Fibroblast of villous mesenchyme (primary cell): ENCODE measurements around the gene FAM229A. TPM values are rescaled to one million over a fixed set of nuclear protein-coding genes. Genes with fewer than 3 reads are reported as not detected.

Experiments
- DNase-seq: peaks from one replicate; pipeline ENCODE4 v3.0.0-alpha.2; 2010; ENCODE audit warnings: low read depth
- H3K4me3 ChIP-seq: 2 replicates; pipeline ENCODE4 v1.5.1; 2011; ENCODE audit warnings: low read depth, mild to moderate bottlenecking, low read length
- total RNA-seq: library from RNA; depleted of rRNA; stranded (reverse); fragments of >200 nt; gene quantifications from 2 replicates; pipeline ENCODE4 v1.2.3, GENCODE V29; 2012
- TF ChIP-seq, protein P1 (sequence below): IDR thresholded peaks from 2 replicates; pipeline ENCODE4 v1.5.1; 2012; ENCODE audit warnings: low read depth, mild to moderate bottlenecking, low read length; ENCODE audit not compliant: insufficient read depth

Gene FAM229A
- total RNA-seq, 1 donor: 1.3 TPM

GRCh38 chr1:32335535-32335789, 26.8 kb downstream of the FAM229A start:
- peak overlapping the region; percentile 72 for H3K4me3 ChIP-seq
- DNase-seq: no peak
- TF ChIP-seq, protein P1, sequence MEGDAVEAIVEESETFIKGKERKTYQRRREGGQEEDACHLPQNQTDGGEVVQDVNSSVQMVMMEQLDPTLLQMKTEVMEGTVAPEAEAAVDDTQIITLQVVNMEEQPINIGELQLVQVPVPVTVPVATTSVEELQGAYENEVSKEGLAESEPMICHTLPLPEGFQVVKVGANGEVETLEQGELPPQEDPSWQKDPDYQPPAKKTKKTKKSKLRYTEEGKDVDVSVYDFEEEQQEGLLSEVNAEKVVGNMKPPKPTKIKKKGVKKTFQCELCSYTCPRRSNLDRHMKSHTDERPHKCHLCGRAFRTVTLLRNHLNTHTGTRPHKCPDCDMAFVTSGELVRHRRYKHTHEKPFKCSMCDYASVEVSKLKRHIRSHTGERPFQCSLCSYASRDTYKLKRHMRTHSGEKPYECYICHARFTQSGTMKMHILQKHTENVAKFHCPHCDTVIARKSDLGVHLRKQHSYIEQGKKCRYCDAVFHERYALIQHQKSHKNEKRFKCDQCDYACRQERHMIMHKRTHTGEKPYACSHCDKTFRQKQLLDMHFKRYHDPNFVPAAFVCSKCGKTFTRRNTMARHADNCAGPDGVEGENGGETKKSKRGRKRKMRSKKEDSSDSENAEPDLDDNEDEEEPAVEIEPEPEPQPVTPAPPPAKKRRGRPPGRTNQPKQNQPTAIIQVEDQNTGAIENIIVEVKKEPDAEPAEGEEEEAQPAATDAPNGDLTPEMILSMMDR: no peak

- H3K4me3 ChIP-seq: peak overlapping the region; percentile 72
- DNase-seq: peak; percentile 45
- TF ChIP-seq, protein P1: peak; percentile 74
Measured at GRCh38 chr1:32334864-32335534, 27.3 kb downstream of the FAM229A start.

GRCh38 chr1:32334274-32334861, 27.9 kb downstream of the FAM229A start:
- TF ChIP-seq, protein P1: no peak
- H3K4me3 ChIP-seq: peak overlapping the region; percentile 72
- no peak for DNase-seq

DNA sequence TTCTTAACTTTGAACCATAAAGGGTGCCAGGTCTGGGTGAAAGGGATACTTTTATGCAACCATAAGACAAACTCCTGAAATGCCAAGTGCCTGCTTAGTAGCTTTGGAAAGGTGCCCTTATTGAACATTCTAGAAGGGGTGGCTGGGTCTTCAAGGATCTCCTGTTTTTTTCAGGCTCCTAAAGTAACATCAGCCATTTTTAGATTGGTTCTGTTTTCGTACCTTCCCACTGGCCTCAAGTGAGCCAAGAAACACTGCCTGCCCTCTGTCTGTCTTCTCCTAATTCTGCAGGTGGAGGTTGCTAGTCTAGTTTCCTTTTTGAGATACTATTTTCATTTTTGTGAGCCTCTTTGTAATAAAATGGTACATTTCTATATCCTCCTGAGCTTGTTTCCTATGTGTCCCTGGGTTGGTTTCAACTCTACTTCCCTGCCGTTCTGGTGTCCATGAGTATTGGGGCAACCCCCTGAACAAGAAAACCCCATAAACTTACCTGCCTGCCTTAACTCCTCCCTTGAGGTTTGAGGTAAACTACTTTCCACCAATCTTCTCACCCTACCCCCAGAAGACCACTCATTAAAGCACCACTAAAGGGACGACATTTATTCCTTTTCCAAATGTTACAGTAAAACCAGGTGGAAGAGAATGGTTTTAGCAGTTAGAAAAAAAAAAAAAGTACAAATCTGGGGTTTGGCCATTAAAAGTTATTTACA, 28.9 kb downstream of the FAM229A start:
- DNase-seq: no peak
- no peak overlapping the region for H3K4me3 ChIP-seq
- TF ChIP-seq, protein P1: no peak

DNA sequence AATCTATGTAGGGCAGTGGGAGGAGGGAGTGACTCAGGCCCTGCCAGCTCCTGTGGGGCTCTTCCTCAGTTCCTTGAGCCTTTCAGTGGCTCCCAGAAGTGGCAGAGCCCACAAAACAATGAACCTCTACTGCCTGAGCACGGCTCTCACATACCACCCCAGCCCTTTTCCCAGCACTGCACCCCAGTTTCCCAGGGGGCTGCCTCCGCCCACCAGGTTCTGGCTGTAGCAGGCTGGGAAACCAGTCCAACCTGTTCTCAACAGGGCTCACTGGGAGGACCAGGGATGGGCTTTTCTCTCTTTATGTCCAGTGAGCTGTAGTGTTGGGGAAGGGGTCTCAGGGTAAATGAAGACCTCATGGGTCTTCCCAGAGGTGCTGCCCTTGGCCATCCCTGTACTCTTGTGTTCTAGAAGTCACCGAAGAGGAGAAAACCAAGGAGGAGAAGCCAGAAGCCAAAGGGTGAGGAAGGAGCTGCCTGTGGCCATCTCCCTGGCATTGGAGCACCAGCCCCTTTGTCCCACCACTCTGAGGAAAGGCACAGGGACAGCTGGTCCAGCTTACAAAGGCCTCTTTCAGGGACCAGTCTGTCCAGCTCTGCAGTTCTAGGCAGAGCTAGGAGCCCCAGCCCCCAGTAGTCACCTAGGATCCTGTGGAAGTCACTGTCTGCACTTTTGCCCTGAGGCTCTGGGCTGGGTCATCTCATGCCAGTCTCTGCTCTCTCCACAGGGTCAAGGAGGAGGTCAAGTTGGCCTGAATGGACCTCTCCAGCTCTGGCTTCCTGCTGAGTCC, 29.8 kb downstream of the FAM229A start:
- TF ChIP-seq, protein P1: no peak
- no peak overlapping the region for H3K4me3 ChIP-seq
- no peak for DNase-seq

DNA sequence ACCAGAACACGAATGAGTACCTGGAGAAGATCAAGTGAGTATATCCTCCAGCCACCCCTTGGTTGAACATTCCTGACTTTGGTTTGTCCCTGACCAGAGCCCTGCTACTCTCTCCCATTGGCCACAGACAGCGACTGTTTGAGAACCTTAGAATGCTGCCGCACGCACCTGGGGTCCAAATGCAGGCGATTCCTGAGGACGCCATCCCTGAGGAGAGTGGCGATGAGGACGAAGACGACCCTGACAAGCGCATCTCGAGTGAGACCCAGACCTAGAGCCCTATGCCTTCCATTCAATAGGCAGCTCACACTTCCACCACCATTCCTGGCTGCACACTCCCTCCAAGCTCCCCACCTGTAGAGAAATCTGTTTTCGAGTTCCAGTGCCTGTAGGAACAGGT, 30.7 kb downstream of the FAM229A start:
- TF ChIP-seq, protein P1: no peak
- no peak for DNase-seq
- H3K4me3 ChIP-seq: no peak overlapping the region
